IPS DF 19.7 (cell line): ENCODE results near the gene SH2D5.

ENCODE experiments used
- DNase-seq: peaks from one replicate; pipeline ENCODE4 v3.0.0-alpha.2; 2013; ENCODE audit warnings: low read depth, low spot score

Gene SH2D5

GRCh38 chr1:20732588-20733359, at the start of gene SH2D5:
Gene SH2D5 (minus strand): TSS chr1:20732703. CDS start chr1:20728044, 4,659 bp downstream.
- no peak for DNase-seq

DNA sequence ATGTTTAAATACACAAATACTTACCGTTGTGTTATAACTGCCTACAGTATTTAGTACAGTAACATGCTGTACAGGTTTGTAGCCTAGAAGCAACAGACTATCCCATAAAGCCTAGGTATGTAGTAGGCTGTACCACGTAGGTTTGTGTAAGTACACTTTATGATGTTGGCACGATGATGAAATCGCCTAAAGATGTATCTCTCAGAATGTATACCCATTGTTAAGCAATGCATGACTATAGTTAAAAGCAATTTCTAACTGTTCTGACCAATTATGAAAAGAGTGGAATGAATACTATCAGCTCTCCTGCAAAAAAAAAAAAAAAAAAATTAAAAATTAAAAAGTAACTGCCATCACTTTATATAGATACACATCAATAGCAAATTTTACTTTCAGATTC, 43.2 kb upstream of the SH2D5 start:
- no peak for DNase-seq

GRCh38 chr1:20771780-20772179, 39.3 kb upstream of the SH2D5 start:
- no peak for DNase-seq

DNA sequence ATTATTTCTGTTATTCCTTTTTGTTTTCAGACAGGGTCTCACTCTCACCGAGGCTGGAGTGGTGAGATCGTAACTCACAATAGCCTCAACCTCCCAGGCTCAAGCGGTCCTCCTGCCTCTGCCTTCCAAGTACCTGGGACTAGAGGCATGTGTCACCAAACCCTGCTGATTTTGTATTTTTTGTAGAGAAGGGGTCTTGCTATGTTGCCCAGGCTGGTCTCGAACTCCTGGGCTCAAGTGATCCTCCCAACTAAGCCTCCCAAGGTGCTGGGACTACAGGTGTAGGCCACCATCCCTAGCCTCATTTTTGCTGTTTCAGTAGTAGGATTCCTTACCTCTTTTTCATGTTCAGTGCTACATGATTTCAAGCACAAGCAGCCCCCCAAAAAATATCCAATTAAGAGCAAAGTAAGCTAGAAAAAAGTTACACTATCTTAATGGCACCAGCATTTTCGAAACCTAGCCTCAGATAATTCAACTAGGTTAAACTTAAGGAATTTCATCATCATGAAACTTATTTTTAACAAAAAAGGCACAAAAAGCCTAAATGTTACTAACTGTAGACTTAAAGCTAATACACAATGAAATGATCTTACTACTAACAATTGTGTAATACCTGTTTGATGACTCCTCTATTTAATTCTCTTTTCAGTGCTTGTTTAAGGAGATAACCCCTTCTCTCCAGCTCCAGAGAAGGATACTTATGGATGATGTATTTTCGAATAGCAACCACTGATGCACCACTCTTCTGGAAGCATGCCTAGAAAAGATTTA, 38.0 kb upstream of the SH2D5 start:
- DNase-seq: no peak

DNA sequence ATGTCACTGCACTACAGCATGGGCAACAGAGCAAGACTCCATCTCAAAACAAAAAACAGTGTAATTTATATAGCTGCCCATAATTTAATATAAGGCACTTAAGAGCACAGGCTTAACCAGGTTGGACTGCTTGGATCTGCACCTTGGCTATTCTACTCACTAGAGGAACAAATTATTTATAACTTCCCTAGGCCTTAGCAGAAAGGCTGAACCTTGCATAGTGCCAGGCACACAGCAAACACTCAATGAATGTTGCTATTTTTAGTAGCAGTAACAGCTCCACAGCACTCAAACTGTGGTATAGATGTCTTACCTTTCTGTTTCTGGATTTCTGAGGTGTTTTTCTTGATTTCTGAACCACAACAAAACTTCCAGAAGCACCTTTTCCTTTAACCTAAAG, 34.8 kb upstream of the SH2D5 start:
- no peak for DNase-seq

DNA sequence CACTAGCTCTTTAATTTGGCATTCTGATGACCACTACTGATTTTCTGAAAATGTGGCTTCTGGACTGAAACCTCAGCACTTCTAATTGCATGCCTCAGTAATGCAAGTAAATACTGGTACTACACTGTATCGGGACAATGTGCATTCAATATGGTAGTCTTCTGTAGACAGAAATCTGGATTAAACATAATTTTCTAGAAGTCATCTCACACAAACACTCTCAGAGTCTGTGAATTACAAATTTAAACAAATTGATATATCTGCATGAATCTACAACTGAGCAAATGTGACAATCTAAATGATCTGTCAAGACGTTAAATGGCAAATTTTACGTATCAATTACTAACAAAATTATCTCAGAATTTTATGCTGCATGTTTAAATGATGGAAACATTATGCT, 30.9 kb upstream of the SH2D5 start:
- DNase-seq: no peak

DNA sequence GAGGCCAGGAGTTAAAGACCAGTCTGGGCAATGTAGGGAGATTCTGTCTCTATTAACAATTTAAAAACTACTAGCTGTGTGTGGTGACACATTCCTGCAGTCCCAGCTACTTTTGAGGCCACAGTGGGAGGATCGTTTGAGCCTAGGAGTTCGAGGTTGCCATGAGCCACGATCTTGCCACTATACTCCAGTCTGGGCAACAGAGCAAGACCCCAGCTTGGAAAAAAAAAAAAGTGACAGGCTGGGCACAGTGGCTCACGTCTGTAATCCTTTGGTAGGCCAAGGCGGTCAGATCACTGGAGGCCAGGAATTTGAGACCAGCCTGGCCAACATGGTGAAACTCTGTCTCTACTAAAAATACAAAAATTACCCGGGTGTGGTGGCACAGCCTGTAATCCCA, 27.8 kb upstream of the SH2D5 start:
- DNase-seq: no peak

- DNase-seq: no peak
These were observed 21.1 kb upstream of the SH2D5 start for GRCh38 chr1:20753589-20753988.

DNA sequence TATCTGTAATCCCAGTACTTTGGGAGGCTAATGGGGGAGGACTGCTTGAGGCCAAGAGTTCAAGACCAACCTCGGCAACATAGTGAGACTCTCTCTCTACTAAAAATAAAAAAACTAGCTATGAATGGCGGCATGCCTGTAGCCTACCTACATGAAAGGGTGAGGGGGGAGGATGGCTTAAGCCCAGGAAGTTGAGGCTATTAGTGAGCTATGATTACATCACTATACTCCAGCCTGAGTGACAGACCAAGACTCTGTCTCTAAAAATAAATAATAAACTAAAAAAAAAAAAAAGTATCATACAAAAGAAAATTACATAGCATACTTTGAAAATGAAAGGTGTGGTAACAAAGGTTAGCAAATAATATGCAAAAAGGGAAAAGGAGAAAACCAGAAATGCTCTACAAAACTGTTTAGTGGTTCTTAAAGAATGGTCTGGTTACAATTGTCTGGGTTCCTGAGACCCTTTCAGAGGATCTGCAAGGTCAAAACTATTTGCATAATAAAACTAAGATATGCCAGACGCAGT, 19.0 kb upstream of the SH2D5 start:
- no peak for DNase-seq

DNA sequence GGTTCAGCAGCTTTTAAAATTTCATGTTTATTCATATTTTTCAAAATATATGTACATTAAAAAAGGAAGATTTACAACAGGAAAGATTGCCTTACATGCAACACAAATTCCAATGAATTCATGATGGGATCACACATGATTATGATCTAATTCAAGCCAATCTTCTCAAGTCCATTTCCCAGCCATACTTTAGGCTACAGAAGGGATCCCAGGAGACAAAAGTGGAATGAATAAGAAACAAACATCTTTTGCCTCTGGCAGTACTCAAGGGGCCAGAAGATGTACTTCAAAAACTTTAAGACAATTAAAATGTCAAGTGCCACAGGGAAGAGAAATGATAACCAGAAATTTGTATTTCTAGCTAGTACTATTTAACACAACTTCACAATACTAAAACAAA, 10.2 kb upstream of the SH2D5 start:
- no peak for DNase-seq

DNA sequence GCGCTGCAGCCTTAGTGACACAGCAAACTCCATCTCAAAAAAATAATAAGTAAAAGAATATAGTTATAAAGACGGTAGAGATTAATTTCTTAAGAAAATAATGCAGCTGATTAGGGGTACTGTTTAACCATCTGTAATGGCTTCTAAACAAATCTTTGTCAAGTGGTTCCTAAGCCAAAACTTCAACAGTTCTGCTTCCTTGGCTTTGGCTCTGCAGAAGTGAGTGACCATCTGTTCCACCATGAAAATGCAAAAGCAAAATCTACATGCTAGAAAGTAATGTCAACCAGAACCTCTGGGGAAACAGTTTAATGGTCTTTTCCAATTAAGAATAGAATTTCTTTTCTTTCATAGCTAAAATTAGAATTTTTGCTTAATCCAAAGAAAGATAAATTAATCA, 8.3 kb upstream of the SH2D5 start:
- no peak for DNase-seq

- no peak for DNase-seq
These were observed 6.7 kb upstream of the SH2D5 start for GRCh38 chr1:20739225-20739624.

DNA sequence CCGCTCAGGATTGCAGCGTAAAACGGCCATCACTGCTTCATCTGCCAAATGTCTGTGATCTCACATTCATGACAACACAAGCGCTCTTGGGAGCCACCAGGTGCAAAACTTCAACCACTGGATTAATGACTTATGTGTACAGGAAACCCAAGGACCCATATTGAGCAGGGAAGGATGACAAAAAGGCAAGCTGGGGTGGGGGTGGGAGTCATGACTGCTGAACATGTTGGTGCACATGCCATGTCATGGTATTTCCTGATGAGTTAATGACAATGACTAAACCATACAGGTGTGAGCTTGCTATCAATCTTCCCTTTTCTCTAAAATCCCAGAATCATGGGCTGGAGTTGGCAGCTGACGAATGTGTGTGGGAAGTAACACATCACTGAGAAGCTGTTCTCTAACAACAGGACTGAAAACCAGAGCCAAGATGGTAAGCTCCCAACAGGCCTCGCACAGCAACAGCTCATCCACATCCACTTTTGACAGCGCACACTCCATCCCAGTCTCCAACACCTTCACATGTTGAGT, 3.1 kb upstream of the SH2D5 start:
- DNase-seq: no peak

GRCh38 chr1:20733360-20733975, 965 bp upstream of the SH2D5 start:
- DNase-seq: no peak

- DNase-seq: no peak
These were observed 374 bp downstream of the SH2D5 start for GRCh38 chr1:20732071-20732587.

DNA sequence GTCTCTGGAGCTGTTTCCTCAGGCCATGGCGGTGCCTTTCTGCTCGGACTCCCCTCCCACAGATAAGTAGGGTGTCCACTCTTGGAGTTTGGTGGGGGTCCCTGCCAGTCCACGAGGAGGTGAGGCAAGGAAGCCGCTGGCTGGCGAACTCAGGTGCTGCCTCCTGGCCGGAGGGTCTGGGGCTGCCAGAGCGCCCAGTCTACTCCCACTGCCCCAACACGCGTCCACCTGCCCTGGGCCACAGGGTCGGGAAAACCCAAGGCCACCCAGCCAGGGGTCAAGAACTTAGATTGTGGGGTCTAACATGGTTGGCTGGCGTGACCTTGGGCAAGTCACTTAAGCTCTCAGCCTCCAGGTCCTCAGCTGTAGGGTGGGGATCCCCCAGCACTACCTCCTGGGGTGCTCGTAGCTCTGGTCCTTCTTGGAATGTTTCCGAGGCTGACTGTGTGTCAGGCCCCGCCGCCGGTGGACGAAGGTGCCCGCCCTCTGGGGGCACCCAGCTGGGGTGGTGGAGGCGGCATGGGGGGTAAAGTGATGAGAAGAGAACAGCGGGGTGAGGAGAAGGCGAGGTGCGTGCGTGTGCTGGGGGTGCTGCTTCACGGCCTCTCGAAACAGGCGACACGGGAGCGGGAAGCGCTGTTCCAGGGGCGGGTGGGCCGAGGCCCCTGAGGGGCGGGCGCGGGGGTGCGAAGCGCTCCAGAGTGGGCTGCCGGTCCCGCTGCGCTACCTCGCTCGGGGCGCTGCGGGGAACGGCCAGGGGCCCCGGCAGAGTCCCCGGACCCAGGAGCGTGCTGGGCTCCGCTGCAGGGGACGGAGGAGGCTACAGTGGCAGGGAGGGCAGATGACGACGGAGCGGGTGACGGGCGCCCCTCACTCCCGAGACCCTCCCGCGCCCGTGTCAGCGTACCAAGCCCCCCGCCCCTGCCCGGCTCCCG, 1.2 kb downstream of the SH2D5 start:
- no peak for DNase-seq

- no peak for DNase-seq
These were observed 1.8 kb downstream of the SH2D5 start for GRCh38 chr1:20730690-20731056.

DNA sequence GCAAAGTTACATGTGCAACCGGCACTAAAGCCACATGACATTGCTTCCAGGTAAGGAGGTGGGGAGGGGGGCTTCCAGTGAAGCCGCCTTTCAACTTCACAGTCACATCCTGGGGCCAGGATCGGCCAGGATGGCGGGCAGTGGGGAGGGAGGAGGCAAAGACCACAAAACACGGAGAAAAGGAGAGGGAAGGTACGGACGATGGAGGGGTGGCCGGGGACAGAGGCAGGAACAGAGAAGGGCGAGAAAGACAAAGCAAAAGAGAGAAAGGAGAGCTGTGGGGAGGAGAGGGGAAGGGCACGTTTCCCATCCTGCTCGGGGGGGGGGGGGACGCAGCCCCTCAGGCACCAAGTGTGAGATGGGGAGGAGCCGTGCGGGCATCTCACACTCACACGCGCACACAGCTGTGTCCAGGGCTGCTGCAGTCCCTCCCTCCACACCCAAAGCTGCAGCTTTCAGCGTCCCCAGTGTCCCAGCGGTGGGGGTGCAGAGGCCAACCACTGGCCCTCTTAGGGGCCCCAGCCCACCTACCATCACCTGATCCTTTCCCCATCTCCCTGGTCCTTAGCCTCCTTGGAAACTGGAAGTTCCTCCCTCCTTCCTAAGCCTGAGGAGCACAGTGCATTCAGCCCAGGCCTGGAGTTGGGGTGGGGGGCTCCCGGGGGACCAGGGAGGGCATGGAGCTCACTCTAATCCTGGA, 2.4 kb downstream of the SH2D5 start:
- DNase-seq: no peak

DNA sequence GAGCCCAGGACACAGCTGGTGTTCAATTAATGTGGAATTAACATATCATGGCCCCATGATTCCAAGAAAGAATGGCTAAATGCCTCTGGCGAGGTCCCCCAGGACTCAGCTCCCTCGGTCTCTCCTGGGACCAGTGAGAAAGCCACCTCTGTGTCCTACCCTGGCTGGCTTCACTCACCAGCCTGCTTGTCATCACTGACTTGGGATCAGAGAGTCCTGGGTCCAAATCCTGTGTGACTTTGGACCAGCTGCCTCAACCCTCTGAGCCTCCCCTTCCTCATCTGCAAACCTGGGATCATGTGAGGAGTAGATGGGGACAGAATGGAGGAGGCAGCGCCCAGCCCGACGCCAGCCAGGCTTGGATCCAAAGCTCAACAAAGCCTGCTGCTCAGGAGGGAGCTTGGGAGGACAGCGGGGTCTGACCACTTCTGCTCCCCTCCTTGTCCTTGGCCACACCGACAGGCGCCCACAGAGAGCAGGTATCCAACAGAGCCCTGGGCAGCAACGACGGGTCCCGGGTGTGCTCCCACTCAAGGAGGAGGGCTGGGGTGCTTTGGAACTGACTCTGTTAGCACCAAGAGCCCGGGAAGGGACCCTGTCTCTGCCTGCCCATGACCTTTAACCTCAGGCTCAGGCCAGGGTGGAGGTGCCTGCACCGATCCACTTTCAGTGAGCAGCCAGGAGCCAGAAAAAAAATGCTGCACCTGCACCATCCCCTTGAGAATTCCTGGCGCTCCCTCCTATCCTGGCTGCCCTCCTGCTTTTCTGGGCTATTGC, 3.2 kb downstream of the SH2D5 start:
- DNase-seq: no peak
